K562 (cell line): ENCODE measurements around the gene SEMA3C.

Source experiments
- EP300 ChIP-seq: IDR thresholded peaks from 2 replicates; pipeline ENCODE4 v1.6.1; 2012; ENCODE audit warnings: low read length, improper control_type of control experiment
- YY1 ChIP-seq, 3 experiments: IDR thresholded peaks; 2 replicates each; pipeline ENCODE4 v1.6.1; 2011; ENCODE audit warnings: low read length in 2 of 3, mild to moderate bottlenecking in 2 of 3, moderate library complexity in 2 of 3, borderline replicate concordance in 1 of 3, control low read depth in 1 of 3, low read depth in 1 of 3; ENCODE audit not compliant: insufficient read depth in 3 of 3, insufficient replicate concordance in 2 of 3, control insufficient read depth in 1 of 3, insufficient read length in 1 of 3; ENCODE audit errors: extremely low read depth in 1 of 3

DNA sequence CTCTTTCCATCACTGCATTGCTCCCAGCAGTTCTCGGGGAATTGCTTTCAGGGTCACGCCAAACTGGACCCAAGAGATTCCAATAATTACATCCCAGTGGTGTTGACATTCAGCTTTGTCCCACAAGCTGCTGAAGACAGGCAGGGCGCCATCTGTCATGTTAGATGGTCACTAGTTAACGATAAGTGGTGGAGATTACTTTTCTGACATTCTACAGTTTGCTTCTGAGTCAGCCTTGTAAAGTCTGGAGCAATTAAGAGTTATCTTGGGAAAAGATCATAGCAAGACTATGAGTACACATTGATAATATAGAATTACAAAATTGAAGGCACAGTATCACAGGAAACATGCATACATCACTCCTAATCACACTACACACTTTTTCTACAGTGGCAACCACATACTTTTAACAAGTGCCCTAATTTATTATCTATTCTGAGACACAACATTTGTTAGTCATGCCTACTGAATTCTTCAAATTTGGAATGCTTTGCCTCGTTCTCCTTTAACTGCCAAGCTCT lies 41.9 kb downstream of the SEMA3C start:
- no peak for TF ChIP-seq YY1 (IDR thresholded peaks at IDR 0.05; ENCODE audit: borderline replicate concordance in 1 of 3, control insufficient read depth in 1 of 3, extremely low read depth in 1 of 3, insufficient read depth in 3 of 3, insufficient read length in 1 of 3, insufficient replicate concordance in 2 of 3, low read depth in 1 of 3, low read length in 2 of 3)
- no peak for TF ChIP-seq EP300
